GM18870 (cell line): Measurements from ENCODE around the gene TINCR.

Experiments used
- ATAC-seq: cut with Tn5 transposase; IDR thresholded peaks from one replicate; pipeline ENCODE4 v1.9.1; 2021; ENCODE audit warnings: moderate library complexity; ENCODE audit not compliant: unreplicated experiment

The TINCR gene

GRCh38 chr19:5520501-5520900 is 47.3 kb downstream of the TINCR start:
- no peak for ATAC-seq

GRCh38 chr19:5519076-5519475 is 48.7 kb downstream of the TINCR start:
- ATAC-seq = no peak

- no peak for ATAC-seq
Observed at GRCh38 chr19:5515737-5516136, 52.0 kb downstream of the TINCR start.

- ATAC-seq = no peak
Observed at GRCh38 chr19:5514001-5514400, 53.8 kb downstream of the TINCR start.

GRCh38 chr19:5512715-5513114 is 55.0 kb downstream of the TINCR start:
- no peak for ATAC-seq
